Frontal cortex (tissue), 4 donors: Measurements from ENCODE around the gene SEMA3D. TPM values are rescaled to one million over a fixed set of nuclear protein-coding genes. Genes with fewer than 3 reads are reported as not detected.

Experiments
- DNase-seq, 2 donors: peaks; one replicate each; pipeline ENCODE4 v3.0.0; 2012; ENCODE audit warnings: low spot score in 2 of 2
- FAIRE-seq: peaks from 2 replicates; lab custom pipeline; 2012; peaks lifted over from hg19 to GRCh38; lab: Jason Lieb, UNC
- total RNA-seq: library from RNA; depleted of rRNA; stranded (reverse); fragments of >200 nt; gene quantifications from one replicate; pipeline ENCODE4 v1.2.3, GENCODE V29; 2014
- donor health status: control.
- donor health status: control.
- donor health status: control.

SEMA3D gene
- total RNA-seq, 1 donor from 2014 or later: 3.7 TPM

DNA sequence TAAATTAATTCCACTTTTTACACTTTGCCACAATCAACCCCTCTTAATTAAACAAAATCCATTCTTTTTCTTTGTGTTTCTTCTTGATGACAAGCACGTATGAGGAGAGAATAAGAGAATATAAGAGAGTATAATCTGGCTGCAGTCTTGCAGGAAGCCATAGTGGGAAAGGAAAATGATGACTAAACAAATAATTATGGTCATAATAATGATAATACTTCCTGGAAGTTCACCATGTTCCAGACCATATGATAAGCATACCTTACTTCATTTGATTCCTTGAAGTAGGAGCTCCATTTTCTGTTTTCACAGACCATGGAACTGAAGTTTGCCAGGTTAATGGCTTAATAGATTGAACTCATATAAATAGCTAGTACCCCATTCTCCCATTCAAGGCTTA lies 237.8 kb downstream of the SEMA3D start:
- DNase-seq: no peak
- no peak for FAIRE-seq

DNA sequence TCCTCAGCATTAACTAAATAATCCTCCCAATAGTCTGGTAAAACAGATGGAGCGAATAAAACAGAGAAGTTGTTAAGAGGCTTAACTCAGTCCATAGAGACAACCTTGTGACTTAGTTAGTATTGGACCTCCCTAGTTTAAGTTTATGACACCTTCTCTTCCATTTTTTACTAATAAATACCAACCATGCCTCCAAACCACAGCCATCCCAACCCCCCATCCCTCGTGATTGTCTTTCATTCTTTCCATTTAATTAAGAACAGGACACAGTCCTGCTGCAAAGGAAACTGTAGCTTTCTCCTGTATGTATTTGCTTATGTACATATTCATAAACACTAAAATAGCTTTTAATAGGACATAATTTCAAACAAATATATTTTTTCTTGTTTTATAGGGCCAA lies 238.2 kb downstream of the SEMA3D start:
- DNase-seq (no peak), FAIRE-seq (no peak)

DNA sequence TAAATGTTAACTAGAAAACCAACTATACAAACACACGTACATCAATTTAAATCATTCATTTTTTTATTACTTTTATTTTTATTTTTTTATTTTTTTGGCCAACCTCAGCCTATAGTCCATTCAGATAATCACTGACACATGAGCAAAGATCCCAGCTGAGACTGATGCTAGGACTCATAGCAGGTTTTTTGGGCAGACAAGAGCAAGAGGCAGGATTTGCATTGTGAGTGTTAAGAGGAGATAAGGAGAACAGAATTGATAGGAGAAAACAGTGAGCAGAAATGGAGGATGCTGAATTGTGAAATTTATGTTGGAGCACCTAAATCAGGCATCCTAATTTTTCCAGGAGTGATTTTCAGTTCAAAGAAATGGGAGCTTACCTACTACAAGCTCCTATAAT lies 240.3 kb downstream of the SEMA3D start:
- no peak for FAIRE-seq
- no peak for DNase-seq
